NCI-H1417 treated with DMSO at 0.1 percent for 48 hours (cell line): Measurements from ENCODE around the gene TLNRD1.

Experiments
- DNase-seq: peaks from one replicate; lab custom pipeline; 2025; lab: John Stamatoyannopoulos, UW

Gene TLNRD1

DNA sequence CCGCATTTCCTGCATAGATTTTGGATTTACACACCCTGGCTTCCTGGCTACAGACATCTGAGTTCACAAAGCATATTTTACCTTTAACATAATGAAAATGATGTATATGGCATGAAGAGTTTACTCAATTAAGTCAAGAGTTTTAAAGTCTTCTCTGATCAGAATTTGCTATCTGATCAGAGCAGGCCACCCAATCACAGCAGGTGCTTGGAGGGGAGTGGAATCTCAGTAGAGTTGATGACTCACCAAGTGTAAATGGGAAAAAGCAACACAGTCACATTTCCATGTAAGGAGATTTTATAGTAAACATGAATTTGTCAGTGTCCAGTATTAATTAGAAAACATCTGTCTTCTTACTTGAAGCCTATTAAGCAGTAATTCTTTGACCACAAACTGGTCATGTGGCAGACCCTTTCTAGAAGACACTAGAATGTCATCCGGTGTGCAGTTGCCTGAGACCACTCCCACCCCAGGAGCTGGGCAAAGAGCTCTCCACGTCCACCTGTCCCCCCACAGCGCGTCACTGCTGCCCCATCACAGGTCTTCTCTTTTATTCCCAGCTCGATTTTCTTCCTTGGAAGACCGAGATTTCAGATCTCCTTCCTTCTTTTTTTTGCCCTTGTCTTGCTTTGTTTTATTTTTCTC is 21.9 kb upstream of the TLNRD1 start:
- DNase-seq = no peak

GRCh38 chr15:80979538-80980200 is 21.1 kb upstream of the TLNRD1 start:
- DNase-seq = no peak

- DNase-seq = no peak
These were observed 18.5 kb upstream of the TLNRD1 start for GRCh38 chr15:80982205-80982604.

DNA sequence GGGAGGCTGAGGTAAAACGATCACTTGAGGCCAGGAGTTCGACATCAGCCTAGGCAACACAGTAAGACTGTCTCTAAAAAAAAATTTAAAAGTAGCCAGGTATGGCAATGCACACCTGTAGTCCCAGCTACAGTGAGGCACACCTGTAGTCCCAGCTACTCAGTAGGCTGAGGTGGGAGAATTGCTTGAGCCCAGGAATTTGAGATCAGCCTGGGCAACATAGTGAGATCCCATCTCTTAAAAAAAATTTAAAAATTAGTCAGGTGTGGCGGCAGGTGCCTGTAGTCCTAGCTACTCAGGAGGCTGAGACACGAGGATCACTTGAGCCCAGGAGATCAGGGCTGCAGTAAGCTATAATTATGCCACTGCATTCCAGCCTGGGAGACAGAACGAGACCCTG is 17.9 kb upstream of the TLNRD1 start:
- DNase-seq = no peak

DNA sequence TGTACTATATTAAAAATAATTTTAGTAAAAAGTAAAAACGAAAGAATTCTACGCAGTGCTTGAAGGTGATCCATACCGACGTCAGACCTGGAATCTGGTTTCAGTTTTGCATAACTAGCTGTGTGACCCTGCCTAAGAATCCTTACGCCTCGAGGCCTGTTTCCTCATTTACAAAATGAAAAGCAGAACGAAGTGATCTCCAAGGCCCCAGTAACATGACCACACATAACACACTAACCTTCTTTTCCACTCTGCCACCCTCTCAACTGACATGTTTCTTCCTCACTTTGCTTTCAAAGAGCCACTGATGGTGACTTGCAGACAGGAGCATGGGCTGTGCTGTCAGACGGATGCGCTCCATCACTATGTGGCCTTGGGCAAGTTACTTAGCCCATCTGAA is 15.9 kb upstream of the TLNRD1 start:
- no peak for DNase-seq

- DNase-seq = no peak
These were observed 14.7 kb upstream of the TLNRD1 start for GRCh38 chr15:80985981-80986380.

GRCh38 chr15:80986487-80986886 is 14.2 kb upstream of the TLNRD1 start:
- no peak for DNase-seq

GRCh38 chr15:80988148-80988796 is 12.5 kb upstream of the TLNRD1 start:
- DNase-seq = no peak

- no peak for DNase-seq
These were observed 11.6 kb upstream of the TLNRD1 start for GRCh38 chr15:80989081-80989517.

- DNase-seq = peak; percentile 82
These were observed 10.9 kb upstream of the TLNRD1 start, which contains the start of gene MESD for GRCh38 chr15:80989518-80990478. MESD (minus strand) TSS chr15:80989819; CDS start chr15:80989791, 28 bp downstream.

GRCh38 chr15:80990955-80991354 is 9.8 kb upstream of the TLNRD1 start:
- DNase-seq = no peak

GRCh38 chr15:80991421-80991820 is 9.3 kb upstream of the TLNRD1 start:
- no peak for DNase-seq

DNA sequence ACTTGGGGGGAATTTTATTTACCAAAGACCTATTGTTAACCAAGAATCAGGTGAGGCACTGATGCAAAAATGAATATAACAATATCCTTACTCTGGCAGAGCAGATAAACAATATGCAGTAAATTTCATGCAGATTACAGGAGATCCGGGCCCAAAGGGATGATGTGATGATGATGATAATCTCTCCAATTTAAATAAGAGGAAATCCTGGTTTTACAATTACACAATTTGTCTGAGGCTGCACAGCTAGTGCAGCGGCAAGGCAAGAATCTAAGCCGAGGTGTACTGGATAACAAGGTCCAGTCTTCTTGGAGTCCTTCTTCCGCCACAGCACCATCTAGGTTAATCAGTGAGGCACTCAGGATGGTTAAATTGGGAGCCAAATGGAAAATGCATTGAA is 8.7 kb upstream of the TLNRD1 start:
- DNase-seq = no peak

GRCh38 chr15:80992441-80992840 is 8.3 kb upstream of the TLNRD1 start:
- no peak for DNase-seq

GRCh38 chr15:80996247-80996646 is 4.5 kb upstream of the TLNRD1 start:
- no peak for DNase-seq

- DNase-seq = no peak
These were observed 3.0 kb upstream of the TLNRD1 start for GRCh38 chr15:80997692-80998091.

GRCh38 chr15:80998251-80998650 is 2.5 kb upstream of the TLNRD1 start:
- DNase-seq = no peak

DNA sequence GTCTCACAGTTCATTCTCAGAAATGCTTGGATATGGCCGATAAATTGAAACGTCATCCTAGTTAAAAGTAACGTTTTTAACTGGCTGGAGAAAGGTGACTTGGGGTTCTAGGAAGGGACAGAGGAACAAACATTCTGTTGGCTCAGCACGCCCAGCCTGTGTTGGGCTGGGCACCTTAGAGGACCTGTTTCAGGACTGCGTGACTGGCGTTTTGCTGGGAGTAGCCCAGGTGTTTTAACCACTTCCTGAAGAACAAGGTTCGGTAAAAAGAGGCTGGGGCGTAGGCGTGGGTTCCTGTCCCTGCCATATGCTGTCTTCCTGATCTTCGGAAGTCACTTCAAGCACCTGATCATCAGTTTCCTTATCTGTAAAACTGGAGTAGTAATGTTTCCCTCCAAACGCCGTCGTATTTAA is 1.1 kb upstream of the TLNRD1 start:
- no peak for DNase-seq

- DNase-seq = no peak
These were observed 539 bp upstream of the TLNRD1 start for GRCh38 chr15:81000144-81000623.

DNA sequence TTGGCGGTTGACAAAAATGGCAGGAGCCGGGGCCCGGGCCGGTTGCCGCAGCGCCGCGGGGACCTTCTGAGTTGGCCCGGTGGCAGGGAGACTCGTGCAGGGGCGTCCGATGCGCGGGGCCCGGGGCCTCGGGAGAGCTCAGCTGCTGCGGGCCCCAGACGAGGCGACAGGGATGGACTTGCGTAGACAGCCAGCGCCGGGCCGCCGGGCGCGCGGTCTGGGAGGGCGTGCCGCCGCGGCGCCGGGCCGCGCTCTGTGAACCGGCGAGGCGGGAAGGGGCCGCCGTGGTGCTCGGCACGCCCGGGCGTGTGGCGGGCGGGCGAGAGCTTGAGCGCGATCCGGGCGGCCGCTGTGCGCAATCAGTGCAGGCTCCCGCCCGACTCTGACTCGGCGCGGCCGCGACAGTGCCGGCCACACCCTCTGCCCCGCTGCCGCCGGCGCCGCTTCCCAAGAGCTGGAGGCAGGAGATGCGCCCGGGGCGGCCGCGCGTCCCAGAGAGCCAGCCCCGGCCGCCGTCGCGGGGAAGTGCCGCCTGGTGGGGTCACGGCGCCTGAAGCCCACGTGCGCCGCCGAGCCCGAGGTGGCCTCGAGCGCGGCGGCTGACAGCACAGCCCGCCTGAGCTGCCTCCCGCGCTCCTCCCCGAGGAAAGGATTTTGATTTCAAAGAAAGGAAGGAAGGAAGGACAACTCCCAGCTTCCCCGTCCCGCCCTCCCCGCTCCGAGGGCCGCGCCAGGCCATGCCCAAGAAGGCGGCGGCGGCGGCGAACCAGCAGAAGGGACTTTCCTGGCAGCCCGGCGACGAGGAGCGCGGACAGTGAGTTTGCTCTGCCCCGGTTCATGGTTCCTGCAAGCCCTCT is 657 bp downstream of the TLNRD1 start:
- DNase-seq = no peak

DNA sequence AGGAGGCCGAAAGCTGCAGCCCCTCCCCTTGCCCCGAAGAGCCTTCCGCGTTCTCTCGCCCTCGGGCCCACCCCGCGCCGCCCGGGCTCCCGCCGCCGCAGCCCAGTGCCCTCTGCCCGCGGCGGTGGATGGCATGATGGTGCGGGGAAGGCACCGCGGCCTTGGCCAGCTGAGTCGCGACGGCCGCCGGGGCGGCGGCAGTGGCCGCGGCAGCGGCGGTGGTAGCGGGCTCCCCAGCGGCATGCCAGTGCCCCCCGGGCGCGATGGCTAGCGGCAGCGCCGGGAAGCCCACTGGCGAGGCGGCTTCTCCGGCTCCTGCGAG is 1.2 kb downstream of the TLNRD1 start:
- DNase-seq = no peak
